ENCODE data around the gene PDXDC1.
"Not testable (repeated sequence)": the region's sequence is repeated elsewhere in the genome, so short reads cannot be mapped to it uniquely, and the experiment has no call there.

Gene PDXDC1

GRCh38 chr16:15166177-15166576, 191.4 kb downstream of the PDXDC1 start:
- DNase-seq, result not testable (repeated sequence)

DNA sequence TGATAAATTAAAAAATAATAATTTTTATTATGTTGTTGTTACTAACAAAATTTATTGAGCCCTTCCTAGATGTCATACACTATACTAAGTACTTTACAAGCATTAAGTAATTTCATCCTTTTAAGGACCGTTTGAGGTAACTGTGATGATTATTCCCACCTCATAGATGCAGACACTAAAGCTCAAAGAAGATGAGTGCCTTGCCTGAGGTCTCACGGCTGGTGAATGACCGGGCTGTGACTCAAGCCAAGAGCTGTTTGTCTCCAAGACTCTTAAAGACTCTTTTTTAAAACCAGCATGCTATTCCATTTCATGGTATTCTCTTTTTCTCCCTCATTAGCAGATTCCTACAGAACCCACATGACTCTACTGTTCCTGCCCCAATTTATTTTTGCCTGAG, 193.5 kb downstream of the PDXDC1 start:
- not testable (repeated sequence) for DNase-seq

GRCh38 chr16:15168953-15169652, 194.3 kb downstream of the PDXDC1 start:
- not testable (repeated sequence) for DNase-seq

DNA sequence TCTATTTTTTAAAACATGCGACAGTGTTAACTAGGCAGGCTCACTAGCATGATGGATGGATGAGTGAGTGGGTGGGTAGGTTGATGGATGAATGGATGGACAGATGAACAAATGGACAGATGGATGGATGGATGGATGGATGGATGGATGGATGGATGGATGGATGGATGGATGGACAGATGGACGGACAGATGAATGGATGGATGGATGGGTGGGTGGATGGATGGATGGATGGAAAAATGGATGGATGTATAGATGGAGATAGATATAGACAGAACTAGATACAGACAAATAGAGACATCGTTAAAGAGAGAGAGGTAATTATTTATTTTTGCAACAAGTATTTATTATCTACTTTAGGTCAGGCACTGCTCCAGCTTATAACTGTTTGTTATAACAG, 205.1 kb downstream of the PDXDC1 start:
- not testable (repeated sequence) for DNase-seq

GRCh38 chr16:15180946-15181345, 206.1 kb downstream of the PDXDC1 start:
- DNase-seq, result not testable (repeated sequence)

DNA sequence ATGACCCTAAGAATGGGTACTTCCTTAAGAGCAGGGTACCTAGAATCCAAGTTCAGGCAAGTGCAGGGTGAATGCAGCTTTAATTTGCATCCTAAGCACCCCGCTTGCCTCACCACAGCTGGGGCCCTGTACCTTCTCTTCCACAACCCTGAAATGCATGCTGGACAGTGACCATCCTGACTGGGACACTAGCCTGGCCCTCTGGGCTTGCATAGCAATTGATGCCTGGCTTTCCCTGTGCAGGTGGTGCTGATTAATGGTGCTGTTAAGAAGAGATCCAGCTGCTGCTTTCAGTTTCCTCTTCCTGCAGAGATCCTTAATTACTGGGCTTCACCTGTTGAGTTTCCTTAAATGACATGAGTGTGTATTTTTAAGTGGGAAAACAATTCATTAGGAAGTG, 209.2 kb downstream of the PDXDC1 start:
- DNase-seq, result not testable (repeated sequence)
